Neural cell (in vitro differentiated cells): ENCODE measurements around the gene ENTPD3. TPM values are rescaled to one million over a fixed set of nuclear protein-coding genes. Genes with fewer than 3 reads are reported as not detected.

ENCODE experiments used
- H2AFZ ChIP-seq: fragments of 200-600, 300-800 bp; sonication (generic), shearing (Covaris generic); 2 replicates; pipeline ENCODE4 v1.6.0; 2014; ENCODE audit warnings: low read depth, mild to moderate bottlenecking, antibody characterized with exemption, low read length, moderate library complexity
- H3F3A ChIP-seq: fragments of 200-600 bp; shearing (Covaris generic); 2 replicates; pipeline ENCODE4 v1.6.1; 2016; ENCODE audit warnings: mild to moderate bottlenecking, moderate library complexity, mixed read lengths, antibody characterized with exemption, low read length; ENCODE audit not compliant: insufficient read depth, poor library complexity, severe bottlenecking
- H3K27ac ChIP-seq: fragments of 200-600, 300-800 bp; sonication (generic), shearing (Covaris generic); 2 replicates; pipeline ENCODE4 v1.5.1; 2014; ENCODE audit warnings: mild to moderate bottlenecking, low read length, moderate library complexity
- H3K27me3 ChIP-seq: fragments of 300-800, 200-600 bp; sonication (generic), shearing (Covaris generic); 2 replicates; pipeline ENCODE4 v1.6.0; 2014; ENCODE audit warnings: mild to moderate bottlenecking, low read depth, low read length, moderate library complexity; ENCODE audit not compliant: insufficient read depth
- H3K36me3 ChIP-seq: fragments of 300-800, 200-600 bp; sonication (generic), shearing (Covaris generic); 2 replicates; pipeline ENCODE4 v1.5.1; 2014; ENCODE audit warnings: mild to moderate bottlenecking, antibody characterized with exemption, low read length, moderate library complexity; ENCODE audit not compliant: insufficient read depth
- H3K4me2 ChIP-seq: fragments of 300-800, 200-600 bp; sonication (generic), shearing (Covaris generic); 2 replicates; pipeline ENCODE4 v1.6.0; 2014; ENCODE audit warnings: mild to moderate bottlenecking, low read length
- H3K4me3 ChIP-seq: fragments of 300-800, 200-600 bp; sonication (generic), shearing (Covaris generic); 2 replicates; pipeline ENCODE4 v1.5.1; 2014; ENCODE audit warnings: mild to moderate bottlenecking, low read length, moderate library complexity
- H3K79me2 ChIP-seq: fragments of 200-600 bp; shearing (Covaris generic); replicated peaks from 2 replicates; pipeline ENCODE4 v1.6.0; 2014; ENCODE audit warnings: mild to moderate bottlenecking, low read length, moderate library complexity; ENCODE audit not compliant: insufficient read depth
- H3K9ac ChIP-seq: fragments of 300-800, 200-600 bp; sonication (generic), shearing (Covaris generic); 2 replicates; pipeline ENCODE4 v1.6.1; 2016; ENCODE audit warnings: mild to moderate bottlenecking, low read length, mixed read lengths
- H3K9me2 ChIP-seq: fragments of 200-600 bp; shearing (Covaris generic); 2 replicates; pipeline ENCODE4 v1.6.1; 2016; ENCODE audit warnings: mild to moderate bottlenecking, low read length, mixed read lengths; ENCODE audit not compliant: insufficient read depth
- H3K9me3 ChIP-seq: fragments of 200-600, 300-800 bp; sonication (generic), shearing (Covaris generic); 2 replicates; pipeline ENCODE4 v1.6.1; 2016; ENCODE audit warnings: mild to moderate bottlenecking, mixed run types, low read length, moderate library complexity, mixed read lengths
- H4K20me1 ChIP-seq: fragments of 200-600 bp; shearing (Covaris generic); 2 replicates; pipeline ENCODE4 v1.6.1; 2016; ENCODE audit warnings: mild to moderate bottlenecking, mixed run types; ENCODE audit not compliant: insufficient read depth
- CTCF ChIP-seq: fragments of 450-650 bp; IDR thresholded peaks from 2 replicates; pipeline ENCODE4 v1.5.1; 2014; ENCODE audit warnings: antibody characterized with exemption, mild to moderate bottlenecking, moderate library complexity; ENCODE audit not compliant: poor library complexity, severe bottlenecking
- EP300 ChIP-seq: fragments of 450-650 bp; conservative IDR thresholded peaks from 2 replicates; pipeline ENCODE4 v1.6.1; 2014; ENCODE audit warnings: antibody characterized with exemption, mild to moderate bottlenecking, moderate library complexity; ENCODE audit not compliant: poor library complexity, severe bottlenecking
- EZH2 ChIP-seq: fragments of 200-600, 300-800 bp; shearing (Covaris generic), sonication (generic); IDR thresholded peaks from 2 replicates; pipeline ENCODE4 v1.6.1; 2014; ENCODE audit warnings: antibody characterized with exemption, low read length, borderline replicate concordance, mild to moderate bottlenecking; ENCODE audit not compliant: insufficient read depth, poor library complexity, severe bottlenecking
- MXI1 ChIP-seq: fragments of 450-650 bp; conservative IDR thresholded peaks from 2 replicates; pipeline ENCODE4 v1.6.1; 2014; ENCODE audit warnings: antibody characterized with exemption, mild to moderate bottlenecking; ENCODE audit not compliant: poor library complexity, severe bottlenecking
- POLR2AphosphoS5 ChIP-seq: IDR thresholded peaks from 2 replicates; pipeline ENCODE4 v1.6.1; 2012
- RAD21 ChIP-seq: fragments of 450-650 bp; conservative IDR thresholded peaks from 2 replicates; pipeline ENCODE4 v1.6.1; 2014; ENCODE audit warnings: antibody characterized with exemption, mild to moderate bottlenecking, moderate library complexity
- SMC3 ChIP-seq: fragments of 450-650 bp; conservative IDR thresholded peaks from 2 replicates; pipeline ENCODE4 v1.6.1; 2014; ENCODE audit warnings: antibody characterized with exemption, mild to moderate bottlenecking, moderate library complexity; ENCODE audit not compliant: poor library complexity
- TAF1 ChIP-seq: IDR thresholded peaks from 2 replicates; pipeline ENCODE4 v1.6.1; 2012; ENCODE audit warnings: low read depth
- polyA plus RNA-seq: library from polyadenylated mRNA; depleted of rRNA; stranded (reverse); fragments of >200 nt; gene quantifications from 2 replicates; pipeline ENCODE4 v1.2.3, GENCODE V29; 2014
- TF ChIP-seq, protein P1 (sequence below): IDR thresholded peaks from 2 replicates; pipeline ENCODE4 v1.6.1; 2012; ENCODE audit warnings: borderline replicate concordance

ENTPD3 gene
- polyA plus RNA-seq, 1 donor from 2014 or later = 2.8 TPM

DNA sequence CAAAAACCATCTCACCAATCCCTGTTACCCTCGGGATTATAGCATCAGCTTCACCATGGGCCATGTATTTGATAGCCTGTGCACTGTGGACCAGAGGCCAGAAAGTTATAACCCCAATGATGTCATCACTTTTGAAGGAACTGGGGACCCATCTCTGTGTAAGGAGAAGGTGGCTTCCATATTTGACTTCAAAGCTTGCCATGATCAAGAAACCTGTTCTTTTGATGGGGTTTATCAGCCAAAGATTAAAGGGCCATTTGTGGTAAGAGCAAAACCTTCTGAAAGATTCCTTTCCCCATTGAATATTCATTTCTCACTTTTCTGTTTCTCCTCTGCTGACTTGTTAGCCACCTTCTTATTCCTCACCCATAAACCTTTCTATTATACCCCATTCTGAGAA is 35.9 kb downstream of the ENTPD3 start:
- Histone ChIP-seq H3K9me2 (no peaks in the 10 kb centered on the region), H3K27me3 (no peaks in the 10 kb centered on the region), H4K20me1 (no peaks in the 10 kb centered on the region), H3K36me3 (no peaks in the 10 kb centered on the region), H3K79me2 (no peaks in the 10 kb centered on the region), H3K4me2 (no peak overlapping the region), H3K9ac (no peak overlapping the region), H2AFZ (no peak overlapping the region), H3K4me3 (no peak overlapping the region), H3F3A (no peaks in the 10 kb centered on the region), H3K27ac (no peak overlapping the region), H3K9me3 (no peaks in the 10 kb centered on the region)
- no peak for TF ChIP-seq RAD21
- no peak for TF ChIP-seq EP300
- TF ChIP-seq POLR2AphosphoS5 = no peak
- TF ChIP-seq CTCF = no peak
- TF ChIP-seq MXI1 = no peak
- TF ChIP-seq, protein P1, sequence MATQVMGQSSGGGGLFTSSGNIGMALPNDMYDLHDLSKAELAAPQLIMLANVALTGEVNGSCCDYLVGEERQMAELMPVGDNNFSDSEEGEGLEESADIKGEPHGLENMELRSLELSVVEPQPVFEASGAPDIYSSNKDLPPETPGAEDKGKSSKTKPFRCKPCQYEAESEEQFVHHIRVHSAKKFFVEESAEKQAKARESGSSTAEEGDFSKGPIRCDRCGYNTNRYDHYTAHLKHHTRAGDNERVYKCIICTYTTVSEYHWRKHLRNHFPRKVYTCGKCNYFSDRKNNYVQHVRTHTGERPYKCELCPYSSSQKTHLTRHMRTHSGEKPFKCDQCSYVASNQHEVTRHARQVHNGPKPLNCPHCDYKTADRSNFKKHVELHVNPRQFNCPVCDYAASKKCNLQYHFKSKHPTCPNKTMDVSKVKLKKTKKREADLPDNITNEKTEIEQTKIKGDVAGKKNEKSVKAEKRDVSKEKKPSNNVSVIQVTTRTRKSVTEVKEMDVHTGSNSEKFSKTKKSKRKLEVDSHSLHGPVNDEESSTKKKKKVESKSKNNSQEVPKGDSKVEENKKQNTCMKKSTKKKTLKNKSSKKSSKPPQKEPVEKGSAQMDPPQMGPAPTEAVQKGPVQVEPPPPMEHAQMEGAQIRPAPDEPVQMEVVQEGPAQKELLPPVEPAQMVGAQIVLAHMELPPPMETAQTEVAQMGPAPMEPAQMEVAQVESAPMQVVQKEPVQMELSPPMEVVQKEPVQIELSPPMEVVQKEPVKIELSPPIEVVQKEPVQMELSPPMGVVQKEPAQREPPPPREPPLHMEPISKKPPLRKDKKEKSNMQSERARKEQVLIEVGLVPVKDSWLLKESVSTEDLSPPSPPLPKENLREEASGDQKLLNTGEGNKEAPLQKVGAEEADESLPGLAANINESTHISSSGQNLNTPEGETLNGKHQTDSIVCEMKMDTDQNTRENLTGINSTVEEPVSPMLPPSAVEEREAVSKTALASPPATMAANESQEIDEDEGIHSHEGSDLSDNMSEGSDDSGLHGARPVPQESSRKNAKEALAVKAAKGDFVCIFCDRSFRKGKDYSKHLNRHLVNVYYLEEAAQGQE = no peak
- TF ChIP-seq EZH2 = no peak
- TF ChIP-seq TAF1 = no peak
- TF ChIP-seq SMC3 = no peak

DNA sequence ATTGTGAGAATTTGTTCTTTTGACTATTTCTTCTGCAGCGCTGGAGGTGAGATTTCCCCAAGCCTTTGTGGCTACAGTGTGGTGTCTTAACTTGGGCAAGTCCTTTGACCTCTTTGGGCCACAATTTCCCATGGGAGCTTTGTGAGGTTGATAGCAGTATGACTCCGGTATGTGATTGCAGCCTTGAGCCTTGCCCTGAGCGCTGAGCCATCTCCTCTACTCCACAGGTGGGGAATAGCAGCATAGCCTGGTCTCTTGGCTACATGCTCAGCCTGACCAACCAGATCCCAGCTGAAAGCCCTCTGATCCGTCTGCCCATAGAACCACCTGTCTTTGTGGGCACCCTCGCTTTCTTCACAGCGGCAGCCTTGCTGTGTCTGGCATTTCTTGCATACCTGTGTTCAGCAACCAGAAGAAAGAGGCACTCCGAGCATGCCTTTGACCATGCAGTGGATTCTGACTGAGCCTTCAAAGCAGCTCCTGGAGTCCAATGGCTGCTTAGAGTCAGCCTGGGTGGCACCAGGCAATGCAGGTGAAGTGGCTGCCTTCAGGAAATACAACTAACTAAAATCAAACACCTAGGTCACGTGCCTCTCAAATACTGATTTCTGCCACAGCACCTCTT is 40.2 kb downstream of the ENTPD3 start:
- Histone ChIP-seq H3K79me2 (no peaks in the 10 kb centered on the region), H3K27me3 (no peaks in the 10 kb centered on the region), H3K4me3 (no peak overlapping the region), H3K9ac (no peak overlapping the region), H3K9me2 (no peaks in the 10 kb centered on the region), H4K20me1 (no peaks in the 10 kb centered on the region), H3K36me3 (no peaks in the 10 kb centered on the region), H3K9me3 (no peaks in the 10 kb centered on the region), H3K27ac (no peak overlapping the region), H2AFZ (no peak overlapping the region), H3F3A (no peaks in the 10 kb centered on the region), H3K4me2 (no peak overlapping the region)
- no peak for TF ChIP-seq TAF1

GRCh38 chr3:40432793-40433192 is 45.8 kb downstream of the ENTPD3 start:
- H3K4me3 ChIP-seq = no peak overlapping the region
- H3K9me2 ChIP-seq = no peaks in the 10 kb centered on the region
- H3F3A ChIP-seq = no peaks in the 10 kb centered on the region
- no peak overlapping the region for H2AFZ ChIP-seq
- H3K36me3 ChIP-seq = no peaks in the 10 kb centered on the region
- no peaks in the 10 kb centered on the region for H3K9me3 ChIP-seq
- no peak overlapping the region for H3K27ac ChIP-seq
- H3K79me2 ChIP-seq = no peaks in the 10 kb centered on the region
- no peak overlapping the region for H3K4me2 ChIP-seq
- no peak overlapping the region for H3K9ac ChIP-seq
- H3K27me3 ChIP-seq = no peaks in the 10 kb centered on the region
- no peaks in the 10 kb centered on the region for H4K20me1 ChIP-seq
- TF ChIP-seq SMC3 (peak; percentile 39), CTCF (no peak)
